ENCODE results near the gene NEDD4. TPM values are rescaled to one million over a fixed set of nuclear protein-coding genes. Genes with fewer than 3 reads are reported as not detected.

The NEDD4 gene
- total and polyA plus RNA-seq, 2 of the 4 experiments (the other 2 are of a cell fraction) = 27.4 to 80.7 TPM

DNA sequence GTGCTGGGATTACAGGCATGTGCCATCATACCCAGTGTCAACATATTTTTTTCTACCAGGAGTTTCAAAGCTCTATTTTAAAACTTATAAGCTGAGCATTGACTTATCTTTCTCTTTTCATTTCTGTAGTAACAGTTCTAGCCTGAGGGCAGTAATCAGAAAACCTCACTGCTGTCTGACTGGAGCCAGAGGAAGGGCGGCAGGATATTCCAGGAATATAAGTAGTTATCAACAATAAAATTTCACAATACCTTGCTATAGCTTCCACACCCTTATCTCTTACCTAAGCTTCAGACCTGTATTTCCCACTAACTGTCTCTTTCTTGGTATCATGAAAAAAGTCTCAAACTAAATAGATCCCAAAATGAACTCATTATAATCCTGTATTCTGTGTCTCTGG, 5.1 kb upstream of the NEDD4 start:
- no peaks in the 10 kb centered on the region for H3K9me1 ChIP-seq (ENCODE audit: insufficient read depth, low read length)
- no CpG with 5 or more reads among the region's 1 CpG for WGBS, 2 experiments (ENCODE audit: extremely low coverage in 2 of 2, insufficient read length in 1 of 2)
- no peak overlapping the region for H4K91ac ChIP-seq (ENCODE audit: insufficient read depth, low read depth, low read length)
- no peak overlapping the region for H4K8ac ChIP-seq (ENCODE audit: low read depth in 2 of 2, low read length in 2 of 2)
- ATAC-seq (ENCODE audit: low read depth) = no peak
- H2BK20ac ChIP-seq (ENCODE audit: low read depth, low read length) = no peak overlapping the region
- H3K27me3 ChIP-seq (ENCODE audit: control insufficient read depth, insufficient read depth, low read length) = no peaks in the 10 kb centered on the region
- intact Hi-C loops (cut with micrococcal nuclease) (no loop called here), in situ Hi-C loops (cut with MboI; ENCODE audit: low sequenced_read_pairs) (no loop called here), dilution Hi-C loops (cut with HindIII; ENCODE audit: low sequenced_read_pairs, unreplicated experiment) (no loop called here)
- no peaks in the 10 kb centered on the region; the same call in 1 of the 2 replicates for H3K4me1 ChIP-seq (ENCODE audit: control insufficient read depth, insufficient read depth, low read length)
- TF ChIP-seq USF2 (IDR thresholded peaks at IDR 0.05; ENCODE audit: low read depth, low read length) (no peak), BHLHE40 (IDR thresholded peaks at IDR 0.05; ENCODE audit: low read depth, low read length) (no peak), CEBPB (IDR thresholded peaks at IDR 0.05; ENCODE audit: low read depth, low read length) (0 out of 2 replicates have a peak, but pooled peaks have one; percentile 9), RCOR1 (IDR thresholded peaks at IDR 0.05; ENCODE audit: insufficient replicate concordance, low read length) (no peak), MXI1 (IDR thresholded peaks at IDR 0.05; ENCODE audit: borderline replicate concordance, low read depth, low read length) (no peak), POLR2A (IDR thresholded peaks at IDR 0.05; ENCODE audit: low read depth, low read length) (no peak), RFX5 (IDR thresholded peaks at IDR 0.05; ENCODE audit: low read depth, low read length) (no peak)
- TF ChIP-seq, protein P1, sequence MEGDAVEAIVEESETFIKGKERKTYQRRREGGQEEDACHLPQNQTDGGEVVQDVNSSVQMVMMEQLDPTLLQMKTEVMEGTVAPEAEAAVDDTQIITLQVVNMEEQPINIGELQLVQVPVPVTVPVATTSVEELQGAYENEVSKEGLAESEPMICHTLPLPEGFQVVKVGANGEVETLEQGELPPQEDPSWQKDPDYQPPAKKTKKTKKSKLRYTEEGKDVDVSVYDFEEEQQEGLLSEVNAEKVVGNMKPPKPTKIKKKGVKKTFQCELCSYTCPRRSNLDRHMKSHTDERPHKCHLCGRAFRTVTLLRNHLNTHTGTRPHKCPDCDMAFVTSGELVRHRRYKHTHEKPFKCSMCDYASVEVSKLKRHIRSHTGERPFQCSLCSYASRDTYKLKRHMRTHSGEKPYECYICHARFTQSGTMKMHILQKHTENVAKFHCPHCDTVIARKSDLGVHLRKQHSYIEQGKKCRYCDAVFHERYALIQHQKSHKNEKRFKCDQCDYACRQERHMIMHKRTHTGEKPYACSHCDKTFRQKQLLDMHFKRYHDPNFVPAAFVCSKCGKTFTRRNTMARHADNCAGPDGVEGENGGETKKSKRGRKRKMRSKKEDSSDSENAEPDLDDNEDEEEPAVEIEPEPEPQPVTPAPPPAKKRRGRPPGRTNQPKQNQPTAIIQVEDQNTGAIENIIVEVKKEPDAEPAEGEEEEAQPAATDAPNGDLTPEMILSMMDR (conservative IDR thresholded peaks at IDR 0.05; ENCODE audit: low read depth, low read length) = no peak
- H3K79me1 ChIP-seq (ENCODE audit: low read depth in 1 of 2, low read length in 2 of 2) = peaks cover 0 to 6% of the 10 kb centered on the region in 2 experiments; a peak in 1 of 4 replicates
- DNase-seq = no peak
- POLR2A ChIA-PET (ENCODE audit: unreplicated experiment) = no interaction called here
- H3K9ac ChIP-seq (ENCODE audit: low read depth, low read length) = no peak overlapping the region
- no peak overlapping the region for H3K4me3 ChIP-seq (ENCODE audit: insufficient read depth, low read depth, low read length)
- H3K23ac ChIP-seq (ENCODE audit: low read depth, low read length) = no peak overlapping the region
- H2BK5ac ChIP-seq (ENCODE audit: low read depth, low read length, poor library complexity, severe bottlenecking) = no peak overlapping the region
- H2BK15ac ChIP-seq (ENCODE audit: low read depth, low read length) = no peak overlapping the region
- no peaks in the 10 kb centered on the region for H3K36me3 ChIP-seq (ENCODE audit: control insufficient read depth, insufficient read depth, low read length)
- no peak overlapping the region for H2AK9ac ChIP-seq (replicated peaks; ENCODE audit: low read depth, low read length, poor library complexity)
- no peak overlapping the region for H4K5ac ChIP-seq (ENCODE audit: low read depth, low read length)
- no peak overlapping the region for H2AK5ac ChIP-seq (ENCODE audit: low read depth, low read length)
- no peak overlapping the region for H3K4ac ChIP-seq (ENCODE audit: low read depth, low read length)
- H3K18ac ChIP-seq (ENCODE audit: low read depth, low read length) = no peak overlapping the region
- no TSS peak for BruUV-seq (replicated peaks)
- no peak overlapping the region for H2AFZ ChIP-seq (replicated peaks; ENCODE audit: low read length, poor library complexity)
- H2BK120ac ChIP-seq (ENCODE audit: low read depth, low read length) = no peak overlapping the region
- CTCF ChIA-PET = interaction anchor here (0.6 kb wide), 1 partner anchor 83 kb away, joined by 4 read pairs; no protein-coding TSS in a partner anchor
- H3K56ac ChIP-seq (ENCODE audit: extremely low read depth, insufficient read depth, low read length) = no peak overlapping the region
- H3K9me3 ChIP-seq (ENCODE audit: control insufficient read depth, insufficient read depth, low read length) = no peaks in the 10 kb centered on the region
- no peaks in the 10 kb centered on the region for H4K20me1 ChIP-seq (ENCODE audit: insufficient read depth, low read length)
- H3K4me2 ChIP-seq (ENCODE audit: low read depth, low read length) = no peak overlapping the region
- no peak overlapping the region for H3K27ac ChIP-seq (ENCODE audit: insufficient read depth, low read length)
- H3K14ac ChIP-seq (replicated peaks; ENCODE audit: low read depth, low read length) = no peak overlapping the region

All from IMR-90 (cell line).